Islet precursor cell (in vitro differentiated cells): ENCODE measurements around the gene CAAP1.
"Not testable (repeated sequence)": the region's sequence is repeated elsewhere in the genome, so short reads cannot be mapped to it uniquely, and the experiment has no call there.

Experiments
- DNase-seq: peaks from one replicate; pipeline ENCODE4 v3.0.0-alpha.2; 2018

The CAAP1 gene

DNA sequence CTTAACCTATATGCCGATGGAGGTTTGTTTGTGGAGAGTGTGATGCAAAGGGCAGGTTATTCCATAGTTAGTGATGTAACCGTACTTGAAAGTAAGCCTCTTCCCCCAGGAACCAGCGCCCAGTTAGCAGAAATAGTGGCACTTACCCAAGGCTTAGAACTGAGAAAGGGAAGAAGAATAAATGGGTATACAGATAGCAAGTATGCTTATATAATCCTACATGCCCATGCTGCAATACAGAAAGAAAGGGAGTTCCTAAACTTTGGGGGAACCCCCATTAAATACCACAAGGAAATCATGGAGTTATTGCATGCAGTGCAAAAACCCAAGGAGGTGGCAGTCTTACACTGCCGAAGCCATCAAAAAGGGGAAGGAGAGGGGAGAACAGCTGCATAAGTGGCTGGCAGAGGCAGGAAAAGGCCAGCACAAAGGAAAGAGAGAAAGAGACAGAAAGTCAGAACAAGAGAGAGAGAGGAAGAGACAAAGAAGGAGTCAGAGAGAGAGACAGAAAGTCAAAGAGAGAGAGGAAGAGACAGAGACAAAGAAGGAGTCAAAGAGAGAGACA is 64.1 kb downstream of the CAAP1 start:
- DNase-seq = not testable (repeated sequence)

- DNase-seq = no peak
Observed at GRCh38 chr9:26814799-26815198, 77.8 kb downstream of the CAAP1 start.

DNA sequence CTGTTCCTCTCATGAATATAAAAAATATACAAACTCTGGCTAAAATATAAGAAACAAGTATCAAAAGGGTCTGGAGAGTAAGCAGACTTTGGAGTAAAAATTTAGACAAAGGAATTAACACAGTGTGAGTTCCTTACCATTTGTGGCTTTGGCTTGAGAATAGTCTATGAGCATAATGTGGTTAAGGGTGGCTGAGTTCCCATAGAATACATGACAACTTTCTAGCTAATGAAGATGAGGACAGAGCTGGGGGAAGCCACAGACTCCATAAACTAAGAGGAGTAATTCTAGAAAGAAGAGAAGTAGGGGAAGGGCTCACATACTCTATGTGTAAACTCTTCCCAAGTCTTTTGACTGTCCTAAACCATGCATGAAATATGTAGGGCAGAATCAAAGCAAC is 79.4 kb downstream of the CAAP1 start:
- no peak for DNase-seq

- no peak for DNase-seq
Observed at GRCh38 chr9:26812217-26812616, 80.4 kb downstream of the CAAP1 start.

- DNase-seq = no peak
Observed at GRCh38 chr9:26811106-26811505, 81.5 kb downstream of the CAAP1 start.

DNA sequence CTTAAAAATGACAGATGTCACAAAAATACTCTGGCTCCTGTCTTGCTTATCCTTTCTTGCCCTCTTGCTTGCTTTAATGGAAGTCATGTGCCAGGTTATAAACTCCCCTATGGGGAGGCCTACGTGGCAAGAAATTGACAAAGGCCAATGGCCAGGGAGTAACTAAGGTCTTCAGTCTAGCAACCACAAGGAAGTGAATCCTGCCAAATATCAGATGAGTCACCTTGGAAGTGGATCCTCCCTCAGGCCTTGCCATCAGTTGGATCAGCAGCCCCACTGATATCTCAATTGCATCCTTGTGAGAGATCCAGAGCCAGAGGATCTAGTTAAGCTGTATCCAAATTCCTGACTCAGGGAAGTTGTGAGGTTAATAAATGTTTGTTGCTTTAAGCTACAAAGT is 82.8 kb downstream of the CAAP1 start:
- DNase-seq = no peak

GRCh38 chr9:26807161-26807560 is 85.4 kb downstream of the CAAP1 start:
- DNase-seq = no peak

GRCh38 chr9:26802921-26803320 is 89.7 kb downstream of the CAAP1 start:
- no peak for DNase-seq

- no peak for DNase-seq
Observed at GRCh38 chr9:26801772-26802171, 90.8 kb downstream of the CAAP1 start.

DNA sequence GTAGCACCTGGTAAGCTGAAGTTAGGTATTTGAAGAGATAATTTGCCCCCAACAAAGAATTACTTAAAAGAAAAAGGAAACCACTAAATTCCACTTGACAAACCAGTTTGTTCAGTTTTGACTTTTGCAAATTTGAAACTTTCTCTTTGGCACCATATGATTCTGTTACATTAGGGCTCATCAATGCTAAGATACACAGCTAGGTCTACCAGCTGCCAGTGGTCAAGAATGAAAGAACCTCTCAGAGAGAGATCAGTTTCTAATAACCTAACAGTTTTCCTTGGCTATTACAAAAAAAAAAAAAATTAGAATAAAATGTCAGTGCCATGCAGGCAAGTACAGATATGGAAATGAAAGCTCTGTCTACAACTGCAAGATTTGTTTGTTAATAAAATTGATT is 92.3 kb downstream of the CAAP1 start:
- DNase-seq = no peak

DNA sequence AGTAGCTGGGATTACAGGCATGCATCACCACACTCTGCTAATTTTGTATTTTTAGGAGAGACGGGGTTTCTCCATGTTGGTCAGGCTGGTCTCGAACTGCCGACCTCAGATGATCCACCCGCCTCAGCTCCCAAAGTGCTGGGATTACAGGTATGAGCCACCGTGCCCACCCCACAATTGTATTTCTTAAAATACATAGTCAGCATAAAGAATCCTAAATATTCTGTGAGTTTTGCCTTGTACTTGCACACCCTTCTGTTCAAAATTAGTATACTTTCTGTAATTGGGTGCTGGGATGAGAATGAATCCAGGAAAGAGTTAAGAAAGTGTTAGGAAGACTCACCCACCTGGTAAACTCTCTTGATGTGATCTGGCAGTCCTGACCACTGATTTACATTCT is 101.3 kb downstream of the CAAP1 start:
- DNase-seq = no peak
